ENCODE measurements around the gene UBASH3B. TPM values are rescaled to one million over a fixed set of nuclear protein-coding genes. Genes with fewer than 3 reads are reported as not detected.

UBASH3B gene
- total and polyA plus RNA-seq, 2 of the 13 experiments (the other 11 are each of a cell fraction or from before 2014, with no cell fraction given): 4.4 to 7.6 TPM

- TF ChIP-seq ZNF546 (CRISPR knock-in tag; conservative IDR thresholded peaks at IDR 0.05) (no peak), ZNF296 (CRISPR knock-in tag; conservative IDR thresholded peaks at IDR 0.05) (no peak), E2F1 (CRISPR knock-in tag; IDR thresholded peaks at IDR 0.05) (no peak), TAF1 (CRISPR knock-in tag; IDR thresholded peaks at IDR 0.05) (no peak), AGO1 (IDR thresholded peaks at IDR 0.05; ENCODE audit: low read depth, low read length, poor library complexity, severe bottlenecking) (no peak), FLYWCH1 (CRISPR knock-in tag; IDR thresholded peaks at IDR 0.05) (no peak), CREB1 (IDR thresholded peaks at IDR 0.05) (no peak), CREB1 (CRISPR knock-in tag; IDR thresholded peaks at IDR 0.05) (no peak), MZF1 (CRISPR knock-in tag; IDR thresholded peaks at IDR 0.05; ENCODE audit: borderline replicate concordance) (no peak), CENPX (CRISPR knock-in tag; IDR thresholded peaks at IDR 0.05) (no peak), SMARCC2 (IDR thresholded peaks at IDR 0.05) (no peak)
Observed at GRCh38 chr11:122695076-122695615, 39.6 kb downstream of the UBASH3B start (continued).

- Histone ChIP-seq H4K20me1 (ENCODE audit: insufficient read depth, low read length) (no peaks in the 10 kb centered on the region), H3K4me2 (ENCODE audit: low read depth, low read length) (no peak overlapping the region), H3K4me3 (replicated peaks in 1 of 3; ENCODE audit: insufficient read depth in 1 of 3, low read depth in 2 of 3, low read length in 3 of 3) (no peak overlapping the region), H3K4me1 (ENCODE audit: insufficient read depth, low read length) (peaks cover 17% of the 10 kb centered on the region), H3K9me3 (ENCODE audit: low read length) (no peaks in the 10 kb centered on the region), H3K27ac (ENCODE audit: extremely low read length, insufficient read depth, low read length) (no peak overlapping the region), H3K9ac (ENCODE audit: insufficient read depth, low read depth, low read length) (no peak overlapping the region), H3K27me3 (ENCODE audit: control insufficient read depth in 1 of 2, insufficient read depth in 2 of 2, low read length in 2 of 2) (no peaks in the 10 kb centered on the region), H3K36me3 (replicated peaks in 1 of 2; ENCODE audit: control insufficient read depth in 1 of 2, insufficient read depth in 2 of 2, low read length in 2 of 2) (peaks cover 0 to 2% of the 10 kb centered on the region in 2 experiments; a peak in 1 of 5 replicates), H3K79me2 (ENCODE audit: insufficient read depth, low read length) (no peaks in the 10 kb centered on the region), H2AFZ (ENCODE audit: low read length) (no peak overlapping the region)
- TF ChIP-seq ZBTB20 (CRISPR knock-in tag; IDR thresholded peaks at IDR 0.05; ENCODE audit: borderline replicate concordance, low read depth): no peak
- TF ChIP-seq HOMEZ (CRISPR knock-in tag; IDR thresholded peaks at IDR 0.05; ENCODE audit: low read depth): peak; percentile 21; the same call in 1 of the 2 replicates
- FAIRE-seq (no peak), ATAC-seq (no peak), DNase-seq (ENCODE audit: low spot score) (no peak)
- intact Hi-C loops (cut with micrococcal nuclease; ENCODE audit: unreplicated experiment) (no loop called here), in situ Hi-C loops (cut with HindIII; ENCODE audit: extremely low pct_ligation_motif_present, low pct_unique_long_range_greater_than_20kb) (no loop called here)
- 78% methylated on average over 11 of the region's 11 CpGs for WGBS (ENCODE audit: low lambda C conversion rate)
- no TSS peak for BruUV-seq (replicated peaks)
- CTCF ChIA-PET (ENCODE audit: low intra/inter-chr PET ratio, low total read pairs): no interaction called here
- POLR2A ChIA-PET: interaction anchor here (0.6 kb wide), 1 partner anchor 15 kb away, joined by 3 read pairs; no protein-coding TSS in a partner anchor
Observed at GRCh38 chr11:122696662-122697061, 41.1 kb downstream of the UBASH3B start.

All from HepG2 (cell line).